GM12872 (cell line): ENCODE results near the gene GRIK1.

Experiments
- CTCF ChIP-seq: IDR thresholded peaks from 3 replicates; pipeline ENCODE4 v1.5.1; 2011; ENCODE audit warnings: low read depth, mild to moderate bottlenecking, low read length, moderate library complexity; ENCODE audit not compliant: insufficient read depth

GRIK1 gene

GRCh38 chr21:29514652-29515247 lies 425.0 kb downstream of the GRIK1 start:
- no peak for TF ChIP-seq CTCF

- no peak for TF ChIP-seq CTCF
These were observed 426.3 kb downstream of the GRIK1 start for GRCh38 chr21:29513535-29513934.

- TF ChIP-seq CTCF, result no peak
These were observed 428.7 kb downstream of the GRIK1 start for GRCh38 chr21:29511096-29511495.

- no peak for TF ChIP-seq CTCF
These were observed 430.7 kb downstream of the GRIK1 start for GRCh38 chr21:29509121-29509520.

- no peak for TF ChIP-seq CTCF
These were observed 431.5 kb downstream of the GRIK1 start for GRCh38 chr21:29508301-29508700.

GRCh38 chr21:29506947-29507346 lies 432.8 kb downstream of the GRIK1 start:
- no peak for TF ChIP-seq CTCF

GRCh38 chr21:29506214-29506613 lies 433.6 kb downstream of the GRIK1 start:
- TF ChIP-seq CTCF, result no peak

- TF ChIP-seq CTCF, result no peak
These were observed 435.0 kb downstream of the GRIK1 start for GRCh38 chr21:29504751-29505321.
